Uterus (tissue), 4 donors: Measurements from ENCODE around the gene PRSS56. TPM values are rescaled to one million over a fixed set of nuclear protein-coding genes. Genes with fewer than 3 reads are reported as not detected.

ENCODE experiments used
- DNase-seq, 2 donors: peaks; one replicate each; pipeline ENCODE4 v3.0.0-alpha.2; 2019 to 2020
- H3K27ac ChIP-seq, 2 donors: fragments of 200-600 bp; sonication (generic); 1 replicate in 1 of 2; 2 replicates in 1 of 2; pipeline ENCODE4 v1.5.1; 2016 to 2018
- H3K27me3 ChIP-seq, 2 donors: fragments of 200-600 bp; sonication (generic); one replicate each; pipeline ENCODE4 v1.5.1; 2018 to 2019; ENCODE audit warnings: control low read depth in 1 of 2
- H3K36me3 ChIP-seq, 2 donors: fragments of 200-600 bp; sonication (generic); one replicate each; pipeline ENCODE4 v1.5.1; 2019; ENCODE audit warnings: control low read depth in 1 of 2
- H3K4me1 ChIP-seq, 2 donors: fragments of 200-600 bp; sonication (generic); one replicate each; pipeline ENCODE4 v1.5.1; 2018 to 2019; ENCODE audit warnings: control low read depth in 1 of 2
- H3K4me3 ChIP-seq, 2 donors: fragments of 200-600 bp; sonication (generic); 1 replicate in 1 of 2; 2 replicates in 1 of 2; pipeline ENCODE4 v1.5.1; 2018 to 2019; ENCODE audit warnings: mild to moderate bottlenecking in 1 of 2
- H3K9me3 ChIP-seq, 2 donors: fragments of 200-600 bp; sonication (generic); one replicate each; pipeline ENCODE4 v1.5.1; 2019; ENCODE audit warnings: control low read depth in 1 of 2
- POLR2A ChIP-seq, 2 donors: fragments of 450-650 bp; IDR thresholded peaks; one replicate each; pipeline ENCODE4 v1.6.1; 2016; ENCODE audit warnings: antibody characterized with exemption in 2 of 2, mild to moderate bottlenecking in 1 of 2, moderate library complexity in 1 of 2
- intact Hi-C: fragments of 100-400 bp; cut with DNase I; formaldehyde crosslinking; loops from one replicate; pipeline ENCODE4 v1.15.1; 2023; ENCODE audit warnings: low total_unique reads
- total RNA-seq, 4 donors: library from RNA; depleted of rRNA in 3 of 4; stranded (reverse); fragments of >200 nt in 3 of 4; gene quantifications; one replicate each; pipeline versions ENCODE4 v1.1.0 to v1.2.4, GENCODE V29; 2014 to 2023
- TF ChIP-seq, protein P1 (sequence below), 4 experiments: fragments of 200-600 bp in 2 of 4; fragments of 450-650 bp in 2 of 4; sonication (generic) in 2 of 4; IDR thresholded peaks; one replicate each; pipeline ENCODE4 v1.5.1; 2016 to 2019; ENCODE audit warnings: antibody characterized with exemption in 4 of 4, mild to moderate bottlenecking in 2 of 4, moderate library complexity in 1 of 4
- donor health status: DM: yes; HTN: yes; CAD: no.

The PRSS56 gene
- total RNA-seq, 4 donors from 2014 or later = not detected

DNA sequence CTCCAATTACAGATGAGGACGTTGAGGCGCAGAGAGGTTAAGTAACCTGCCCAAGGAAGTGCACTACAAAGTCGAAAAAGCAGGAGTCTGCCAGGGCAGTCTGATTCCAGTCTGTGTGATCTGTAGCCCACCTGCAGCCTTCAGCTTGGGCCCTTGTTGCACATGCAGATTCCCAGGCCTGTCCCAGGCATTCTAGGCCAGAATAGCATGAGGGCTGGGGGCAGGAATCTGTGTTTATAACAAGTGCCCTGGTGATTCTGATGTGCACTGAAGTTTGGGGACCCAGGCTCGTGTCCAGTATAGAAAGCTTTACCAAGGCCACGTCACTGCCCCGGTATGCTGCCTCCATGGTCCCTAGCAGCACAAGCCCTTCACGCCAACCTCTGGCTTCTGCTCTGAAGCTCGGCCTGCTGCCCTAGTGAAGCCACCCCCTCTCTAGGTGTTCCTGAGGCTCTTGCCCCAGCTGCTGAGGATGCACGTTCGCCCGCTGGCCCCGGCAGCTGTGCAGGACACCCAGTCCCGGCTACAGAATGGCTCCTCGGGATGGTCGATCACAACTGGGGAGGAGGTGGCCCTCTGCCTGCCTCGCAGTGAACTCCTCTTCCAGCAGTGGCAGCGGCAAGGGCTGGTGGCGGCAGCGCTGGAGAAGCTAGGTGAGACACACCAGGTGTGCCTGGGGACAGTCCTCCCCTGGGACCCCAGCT lies 23.9 kb downstream of the PRSS56 start:
- no peak overlapping the region for H3K4me3 ChIP-seq
- no peaks in the 10 kb centered on the region for H3K27me3 ChIP-seq
- no peaks in the 10 kb centered on the region for H3K36me3 ChIP-seq
- H3K9me3 ChIP-seq = no peaks in the 10 kb centered on the region
- no peak overlapping the region for H3K27ac ChIP-seq
- H3K4me1 ChIP-seq = no peaks in the 10 kb centered on the region
- intact Hi-C loops = no loop called here
- peak in 1 of 2 donors; percentile 8 for DNase-seq
- TF ChIP-seq POLR2A (IDR thresholded peaks at IDR 0.05) = no peak
- TF ChIP-seq, protein P1, sequence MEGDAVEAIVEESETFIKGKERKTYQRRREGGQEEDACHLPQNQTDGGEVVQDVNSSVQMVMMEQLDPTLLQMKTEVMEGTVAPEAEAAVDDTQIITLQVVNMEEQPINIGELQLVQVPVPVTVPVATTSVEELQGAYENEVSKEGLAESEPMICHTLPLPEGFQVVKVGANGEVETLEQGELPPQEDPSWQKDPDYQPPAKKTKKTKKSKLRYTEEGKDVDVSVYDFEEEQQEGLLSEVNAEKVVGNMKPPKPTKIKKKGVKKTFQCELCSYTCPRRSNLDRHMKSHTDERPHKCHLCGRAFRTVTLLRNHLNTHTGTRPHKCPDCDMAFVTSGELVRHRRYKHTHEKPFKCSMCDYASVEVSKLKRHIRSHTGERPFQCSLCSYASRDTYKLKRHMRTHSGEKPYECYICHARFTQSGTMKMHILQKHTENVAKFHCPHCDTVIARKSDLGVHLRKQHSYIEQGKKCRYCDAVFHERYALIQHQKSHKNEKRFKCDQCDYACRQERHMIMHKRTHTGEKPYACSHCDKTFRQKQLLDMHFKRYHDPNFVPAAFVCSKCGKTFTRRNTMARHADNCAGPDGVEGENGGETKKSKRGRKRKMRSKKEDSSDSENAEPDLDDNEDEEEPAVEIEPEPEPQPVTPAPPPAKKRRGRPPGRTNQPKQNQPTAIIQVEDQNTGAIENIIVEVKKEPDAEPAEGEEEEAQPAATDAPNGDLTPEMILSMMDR (IDR thresholded peaks at IDR 0.05) = no peak

GRCh38 chr2:232544674-232545073 lies 24.5 kb downstream of the PRSS56 start:
- Histone ChIP-seq H3K4me1 (no peaks in the 10 kb centered on the region), H3K36me3 (no peaks in the 10 kb centered on the region), H3K4me3 (no peak overlapping the region), H3K9me3 (no peaks in the 10 kb centered on the region), H3K27ac (no peak overlapping the region), H3K27me3 (no peaks in the 10 kb centered on the region)
- TF ChIP-seq, protein P1 (IDR thresholded peaks at IDR 0.05) = no peak
- TF ChIP-seq POLR2A (IDR thresholded peaks at IDR 0.05) = no peak
- intact Hi-C loops = no loop called here
- DNase-seq = no peak

- intact Hi-C loops = no loop called here
- TF ChIP-seq, protein P1 (IDR thresholded peaks at IDR 0.05) = no peak
- no peak for TF ChIP-seq POLR2A (IDR thresholded peaks at IDR 0.05)
- no peak for DNase-seq
These were observed 25.6 kb downstream of the PRSS56 start for GRCh38 chr2:232545511-232546375.

GRCh38 chr2:232547991-232548390 lies 27.8 kb downstream of the PRSS56 start:
- no peak overlapping the region for H3K4me3 ChIP-seq
- no peaks in the 10 kb centered on the region for H3K27me3 ChIP-seq
- H3K9me3 ChIP-seq = no peaks in the 10 kb centered on the region
- H3K36me3 ChIP-seq = no peaks in the 10 kb centered on the region
- TF ChIP-seq, protein P1 (IDR thresholded peaks at IDR 0.05) = no peak
- no peak for TF ChIP-seq POLR2A (IDR thresholded peaks at IDR 0.05)
- peaks cover 5 to 11% of the 10 kb centered on the region in 2 donors for H3K4me1 ChIP-seq
- H3K27ac ChIP-seq = no peak overlapping the region
- DNase-seq = no peak
- intact Hi-C loops = no loop called here

More at GRCh38 chr2:232545511-232546375, 25.6 kb downstream of the PRSS56 start:
- Histone ChIP-seq H3K27ac (no peak overlapping the region), H3K27me3 (no peaks in the 10 kb centered on the region), H3K4me3 (no peak overlapping the region), H3K9me3 (no peaks in the 10 kb centered on the region), H3K36me3 (no peaks in the 10 kb centered on the region), H3K4me1 (no peaks in the 10 kb centered on the region)
